ENCODE measurements around the gene IFNA6.
"Not testable (repeated sequence)": the region's sequence is repeated elsewhere in the genome, so short reads cannot be mapped to it uniquely, and the experiment has no call there.

IFNA6 gene

GRCh38 chr9:21350787-21351186 lies at the start of gene IFNA6:
IFNA6 (minus strand) TSS chr9:21350887; CDS start chr9:21350887, 0 bp downstream.
- peaks cover 20% of the 10 kb centered on the region for H3K27me3 Mint-ChIP-seq
- CTCF ChIA-PET = no interaction called here
- no peak within 1 kb of the TSS for H3K4me3 Mint-ChIP-seq
- peaks cover 6% of the 10 kb centered on the region for H3K36me3 Mint-ChIP-seq
- H3K9me3 Mint-ChIP-seq = peaks cover 6% of the 10 kb centered on the region
- H3K4me1 Mint-ChIP-seq = no peaks in the 10 kb centered on the region
- no peak for DNase-seq
- H3K27ac Mint-ChIP-seq = no peak within 1 kb of the TSS

- no peak overlapping the region for H3K4me3 Mint-ChIP-seq
- peaks cover 11% of the 10 kb centered on the region for H3K4me1 Mint-ChIP-seq
- no peaks in the 10 kb centered on the region for H3K36me3 Mint-ChIP-seq
- H3K9me3 Mint-ChIP-seq = no peaks in the 10 kb centered on the region
- no peak overlapping the region for H3K27ac Mint-ChIP-seq
- CTCF ChIA-PET = interaction anchor here (0.9 kb wide), 1 partner anchor 74 kb away, joined by 3 read pairs; no protein-coding TSS in a partner anchor
- peaks cover 61% of the 10 kb centered on the region for H3K27me3 Mint-ChIP-seq
- DNase-seq = no peak
Measured at GRCh38 chr9:21399956-21400355, 49.3 kb upstream of the IFNA6 start.

GRCh38 chr9:21398955-21399489 lies 48.3 kb upstream of the IFNA6 start:
- CTCF ChIA-PET = interaction anchor here (0.6 to 2.1 kb wide), 7 partner anchors 10 to 86 kb away, joined by 3 to 24 read pairs (median 4); no protein-coding TSS in a partner anchor
- DNase-seq = no peak
- Mint-ChIP-seq H3K27me3 (peaks cover 55% of the 10 kb centered on the region), H3K36me3 (no peaks in the 10 kb centered on the region), H3K27ac (no peak overlapping the region), H3K4me1 (peaks cover 11% of the 10 kb centered on the region), H3K9me3 (no peaks in the 10 kb centered on the region), H3K4me3 (no peak overlapping the region)

- H3K36me3 Mint-ChIP-seq = no peaks in the 10 kb centered on the region
- peaks cover 60% of the 10 kb centered on the region for H3K27me3 Mint-ChIP-seq
- H3K9me3 Mint-ChIP-seq = no peaks in the 10 kb centered on the region
- CTCF ChIA-PET = interaction anchor here (0.7 to 4.5 kb wide), 27 partner anchors 8 to 213 kb away, joined by 3 to 60 read pairs (median 5); partner anchors contain the start of gene KLHL9
- no peak overlapping the region for H3K27ac Mint-ChIP-seq
- DNase-seq = peak; percentile 72
- peaks cover 5% of the 10 kb centered on the region for H3K4me1 Mint-ChIP-seq
- peak overlapping the region; percentile 37 for H3K4me3 Mint-ChIP-seq
Measured at GRCh38 chr9:21395778-21396717, 45.4 kb upstream of the IFNA6 start.

- CTCF ChIA-PET = interaction anchor here (1.0 to 4.5 kb wide), 4 partner anchors 15 to 72 kb away, joined by 3 to 60 read pairs (median 4); no protein-coding TSS in a partner anchor
- no peaks in the 10 kb centered on the region for H3K9me3 Mint-ChIP-seq
- no peak overlapping the region for H3K27ac Mint-ChIP-seq
- H3K36me3 Mint-ChIP-seq = no peaks in the 10 kb centered on the region
- H3K27me3 Mint-ChIP-seq = peaks cover 43% of the 10 kb centered on the region
- DNase-seq = peak; percentile 23
- peaks cover 5% of the 10 kb centered on the region for H3K4me1 Mint-ChIP-seq
- H3K4me3 Mint-ChIP-seq = no peak overlapping the region
Measured at GRCh38 chr9:21392270-21392669, 41.6 kb upstream of the IFNA6 start.

- CTCF ChIA-PET = no interaction called here
- H3K36me3 Mint-ChIP-seq = no peaks in the 10 kb centered on the region
- no peaks in the 10 kb centered on the region for H3K9me3 Mint-ChIP-seq
- H3K27me3 Mint-ChIP-seq = peaks cover 38% of the 10 kb centered on the region
- no peak within 1 kb of the TSS for H3K4me3 Mint-ChIP-seq
- no peak within 1 kb of the TSS for H3K27ac Mint-ChIP-seq
- no peak for DNase-seq
- H3K4me1 Mint-ChIP-seq = peaks cover 17% of the 10 kb centered on the region
Measured at GRCh38 chr9:21385131-21385670, 34.5 kb upstream of the IFNA6 start, which contains the start of gene IFNA2. IFNA2 (minus strand) TSS chr9:21385398; CDS start chr9:21385329, 69 bp downstream.

- peaks cover 20% of the 10 kb centered on the region for H3K4me1 Mint-ChIP-seq
- no peak overlapping the region for H3K4me3 Mint-ChIP-seq
- H3K9me3 Mint-ChIP-seq = no peaks in the 10 kb centered on the region
- H3K27me3 Mint-ChIP-seq = peaks cover 47% of the 10 kb centered on the region
- H3K27ac Mint-ChIP-seq = no peak overlapping the region
- no peaks in the 10 kb centered on the region for H3K36me3 Mint-ChIP-seq
- DNase-seq = no peak
- CTCF ChIA-PET = no interaction called here
Measured at GRCh38 chr9:21383627-21384026, 32.9 kb upstream of the IFNA6 start.

GRCh38 chr9:21381448-21382339 lies 31.0 kb upstream of the IFNA6 start:
- CTCF ChIA-PET = interaction anchor here (0.6 to 1.8 kb wide), 2 partner anchors 14 to 55 kb away, joined by 4 to 8 read pairs; no protein-coding TSS in a partner anchor
- Mint-ChIP-seq H3K4me1 (peaks cover 20% of the 10 kb centered on the region), H3K4me3 (no peak overlapping the region), H3K36me3 (no peaks in the 10 kb centered on the region), H3K27ac (no peak overlapping the region), H3K27me3 (peaks cover 46% of the 10 kb centered on the region), H3K9me3 (no peaks in the 10 kb centered on the region)
- peak; percentile 31 for DNase-seq

GRCh38 chr9:21371467-21371866 lies 20.8 kb upstream of the IFNA6 start:
- peaks cover 28% of the 10 kb centered on the region for H3K27me3 Mint-ChIP-seq
- CTCF ChIA-PET = interaction anchor here (1.4 kb wide), 1 partner anchor 24 kb away, joined by 3 read pairs; no protein-coding TSS in a partner anchor
- H3K36me3 Mint-ChIP-seq, DNase-seq, H3K4me3 Mint-ChIP-seq, H3K4me1 Mint-ChIP-seq, H3K9me3 Mint-ChIP-seq, H3K27ac Mint-ChIP-seq: not testable (repeated sequence)

- Mint-ChIP-seq H3K9me3 (no peaks in the 10 kb centered on the region), H3K36me3 (no peaks in the 10 kb centered on the region), H3K27me3 (peaks cover 46% of the 10 kb centered on the region), H3K27ac (no peak within 1 kb of the TSS), H3K4me1 (no peaks in the 10 kb centered on the region), H3K4me3 (no peak within 1 kb of the TSS)
- no peak for DNase-seq
- CTCF ChIA-PET = no interaction called here
Measured at GRCh38 chr9:21367957-21368356, 17.3 kb upstream of the IFNA6 start, which contains the start of gene IFNA13. IFNA13 (minus strand) TSS chr9:21368057; CDS start chr9:21368010, 47 bp downstream.

GRCh38 chr9:21367169-21367568 lies 16.5 kb upstream of the IFNA6 start:
- H3K36me3 Mint-ChIP-seq, H3K27ac Mint-ChIP-seq, H3K4me3 Mint-ChIP-seq, H3K9me3 Mint-ChIP-seq, CTCF ChIA-PET, DNase-seq, H3K4me1 Mint-ChIP-seq: not testable (repeated sequence)
- peaks cover 50% of the 10 kb centered on the region for H3K27me3 Mint-ChIP-seq

GRCh38 chr9:21362287-21362686 lies 11.6 kb upstream of the IFNA6 start:
- DNase-seq = no peak
- Mint-ChIP-seq H3K27ac (no peak overlapping the region), H3K36me3 (no peaks in the 10 kb centered on the region), H3K27me3 (peaks cover 38% of the 10 kb centered on the region), H3K4me1 (peaks cover 16% of the 10 kb centered on the region), H3K4me3 (no peak overlapping the region), H3K9me3 (no peaks in the 10 kb centered on the region)
- CTCF ChIA-PET = no interaction called here
